HepG2 (cell line): ENCODE measurements around the gene UBE2J1. TPM values are rescaled to one million over a fixed set of nuclear protein-coding genes. Genes with fewer than 3 reads are reported as not detected.

Experiments used
- AHR ChIP-seq: IDR thresholded peaks from 2 replicates; pipeline ENCODE4 v1.6.1; 2018; ENCODE audit warnings: missing genetic modification reagents, missing compliant biosample characterization
- HOXA5 ChIP-seq: sonication (generic); formaldehyde crosslinking; IDR thresholded peaks from 2 replicates; pipeline ENCODE4 v1.4.0; 2020; ENCODE audit warnings: missing genetic modification reagents
- KLF16 ChIP-seq, 2 experiments: sonication (generic) in 1 of 2; formaldehyde crosslinking in 1 of 2; IDR thresholded peaks; 2 replicates each; pipeline versions ENCODE4 v1.6.1 to v1.8.0; 2016 to 2023; ENCODE audit warnings: missing genetic modification reagents in 2 of 2, missing compliant biosample characterization in 1 of 2
- NR2F2 ChIP-seq: IDR thresholded peaks from 2 replicates; pipeline ENCODE4 v1.6.1; 2012; ENCODE audit warnings: low read depth, inconsistent platforms, borderline replicate concordance
- SAFB2 ChIP-seq: sonication (generic); formaldehyde crosslinking; IDR thresholded peaks from 2 replicates; pipeline ENCODE4 v1.5.1; 2020; ENCODE audit warnings: missing genetic modification reagents, low read depth, mild to moderate bottlenecking, borderline replicate concordance
- SRY ChIP-seq: sonication (generic); formaldehyde crosslinking; IDR thresholded peaks from 2 replicates; pipeline ENCODE4 v1.8.0; 2022; ENCODE audit warnings: mild to moderate bottlenecking, missing genetic modification reagents
- YEATS4 ChIP-seq: sonication (generic); formaldehyde crosslinking; IDR thresholded peaks from 2 replicates; pipeline ENCODE4 v1.4.0; 2020; ENCODE audit warnings: missing genetic modification reagents, borderline replicate concordance
- YY1 ChIP-seq: IDR thresholded peaks from 2 replicates; pipeline ENCODE4 v1.6.1; 2011; ENCODE audit warnings: low read length, low read depth, moderate library complexity, mild to moderate bottlenecking; ENCODE audit not compliant: insufficient read depth, insufficient replicate concordance
- ZMYM2 ChIP-seq: sonication (generic); formaldehyde crosslinking; IDR thresholded peaks from 2 replicates; pipeline ENCODE4 v1.8.0; 2022; ENCODE audit warnings: mild to moderate bottlenecking, missing genetic modification reagents
- ZNF138 ChIP-seq: sonication (generic); formaldehyde crosslinking; IDR thresholded peaks from 2 replicates; pipeline ENCODE4 v1.5.0; 2020; ENCODE audit warnings: mild to moderate bottlenecking, low read depth, missing genetic modification reagents
- ZNF230 ChIP-seq: sonication (generic); formaldehyde crosslinking; IDR thresholded peaks from 2 replicates; pipeline ENCODE4 v1.4.0; 2020; ENCODE audit warnings: mild to moderate bottlenecking, missing genetic modification reagents
- ZNF572 ChIP-seq: sonication (generic); formaldehyde crosslinking; IDR thresholded peaks from 2 replicates; pipeline ENCODE4 v1.5.1; 2020; ENCODE audit warnings: mild to moderate bottlenecking, missing genetic modification reagents
- ZNF709 ChIP-seq: sonication (generic); formaldehyde crosslinking; IDR thresholded peaks from 2 replicates; pipeline ENCODE4 v1.5.0; 2020; ENCODE audit warnings: mild to moderate bottlenecking, missing genetic modification reagents
- ZSCAN22 ChIP-seq: sonication (generic); formaldehyde crosslinking; IDR thresholded peaks from 2 replicates; pipeline ENCODE4 v1.4.0; 2020; ENCODE audit warnings: mild to moderate bottlenecking, missing genetic modification reagents
- polyA plus RNA-seq, 8 experiments: library from polyadenylated mRNA; depleted of rRNA in 3 of 8; stranded (reverse) in 7 of 8; unstranded in 1 of 8; fragments of >200 nt; fragmentation: Illumina TruSeq in 4 of 8; extraction: Trizol in 4 of 8; gene quantifications; 2 replicates each; pipeline versions ENCODE4 v1.2.1 to v1.2.3, GENCODE V29; 2011 to 2016; ENCODE audit warnings: low read depth in 4 of 8, missing spikeins in 1 of 8, mixed read lengths in 1 of 8; ENCODE audit not compliant: insufficient read depth in 1 of 8
- total RNA-seq, 5 experiments: library from RNA; depleted of rRNA; stranded (reverse); fragments of >200 nt; fragmentation: Illumina TruSeq; extraction: Trizol; gene quantifications; 2 replicates each; pipeline ENCODE4 v1.2.3, GENCODE V29; 2016; ENCODE audit warnings: low read depth in 1 of 5
- TF ChIP-seq, protein P1 (sequence below): sonication (generic); formaldehyde crosslinking; IDR thresholded peaks from 2 replicates; pipeline ENCODE4 v1.4.0; 2020; ENCODE audit warnings: missing genetic modification reagents
- TF ChIP-seq, protein P2 (sequence below): sonication (generic); formaldehyde crosslinking; IDR thresholded peaks from 2 replicates; pipeline ENCODE4 v1.5.1; 2020; ENCODE audit warnings: missing genetic modification reagents, mild to moderate bottlenecking, borderline replicate concordance
- TF ChIP-seq, protein P3 (sequence below): sonication (generic); formaldehyde crosslinking; IDR thresholded peaks from 2 replicates; pipeline ENCODE4 v1.8.1; 2023; ENCODE audit warnings: mild to moderate bottlenecking, missing genetic modification reagents
- TF ChIP-seq, protein P4 (sequence below): sonication (generic); formaldehyde crosslinking; IDR thresholded peaks from 2 replicates; pipeline ENCODE4 v1.5.1; 2020; ENCODE audit warnings: mild to moderate bottlenecking, missing genetic modification reagents, borderline replicate concordance

UBE2J1 gene
- total and polyA plus RNA-seq, 2 of the 13 experiments (the other 11 are each of a cell fraction or from before 2014, with no cell fraction given): 19.3 to 24.6 TPM

DNA sequence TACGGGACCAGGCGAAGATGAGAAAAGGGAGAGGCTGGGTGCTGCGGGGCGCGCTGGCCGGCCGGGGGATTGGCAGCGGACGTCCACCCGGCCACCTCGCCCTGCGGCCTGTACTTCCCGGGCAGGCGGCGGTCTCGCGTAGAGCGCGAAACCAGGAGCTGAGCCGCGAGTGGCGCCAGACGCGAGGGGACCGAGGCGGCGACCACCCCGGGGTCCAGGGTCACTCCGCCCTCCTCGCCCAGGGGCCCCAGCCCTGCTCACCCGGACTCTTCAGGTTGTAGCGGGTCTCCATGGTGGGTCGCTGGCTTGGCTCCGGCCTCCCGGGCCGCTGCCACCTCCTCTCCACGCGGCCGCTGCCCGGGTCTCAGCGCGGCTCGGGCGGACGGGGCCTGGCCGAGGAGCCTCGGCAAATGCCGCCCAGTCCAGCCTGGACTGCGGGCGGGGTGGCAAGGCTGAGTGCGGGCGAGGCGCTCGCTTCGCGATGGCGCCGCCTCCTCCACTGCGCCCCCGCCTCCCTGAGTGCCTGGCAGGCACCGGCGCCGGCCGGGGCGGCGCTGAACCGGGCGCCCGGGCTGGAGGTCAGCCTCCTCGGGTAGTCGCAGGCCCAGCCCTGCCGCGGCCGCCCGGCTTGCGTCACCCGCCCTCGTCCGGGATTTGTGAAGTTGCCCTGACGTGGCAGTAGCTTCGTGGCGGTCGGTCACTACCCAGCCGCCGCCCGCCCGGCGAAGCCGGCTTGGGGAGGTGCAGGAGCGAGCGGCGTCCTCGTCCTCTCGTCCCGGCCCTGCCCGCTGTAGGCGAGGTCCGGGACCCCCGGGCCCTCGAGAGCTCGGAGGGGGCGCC is at the start of gene UBE2J1 (continued):
- TF ChIP-seq ZNF138 (CRISPR knock-in tag) (peak; percentile 54; the same call in 1 of the 2 replicates), ZNF572 (no peak), ZMYM2 (no peak), AHR (peak; percentile 55; the same call in 1 of the 2 replicates), YY1 (peak; percentile 81), ZNF709 (peak; percentile 86), ZSCAN22 (CRISPR knock-in tag) (peak; percentile 73; the same call in 1 of the 2 replicates), HOXA5 (CRISPR knock-in tag) (peak; percentile 50; the same call in 1 of the 2 replicates), YEATS4 (peak; percentile 84), SAFB2 (CRISPR knock-in tag) (0 out of 2 replicates have a peak, but pooled peaks have one; percentile 42), NR2F2 (no peak), KLF16 (CRISPR knock-in tag; IDR thresholded peaks at IDR 0.05) (peak in 1 of 2 experiments; percentile 50; a peak in 1 of 4 replicates), SRY (CRISPR knock-in tag) (peak; percentile 95), ZNF230 (CRISPR knock-in tag) (peak; percentile 68; the same call in 1 of the 2 replicates)
- TF ChIP-seq, protein P1, sequence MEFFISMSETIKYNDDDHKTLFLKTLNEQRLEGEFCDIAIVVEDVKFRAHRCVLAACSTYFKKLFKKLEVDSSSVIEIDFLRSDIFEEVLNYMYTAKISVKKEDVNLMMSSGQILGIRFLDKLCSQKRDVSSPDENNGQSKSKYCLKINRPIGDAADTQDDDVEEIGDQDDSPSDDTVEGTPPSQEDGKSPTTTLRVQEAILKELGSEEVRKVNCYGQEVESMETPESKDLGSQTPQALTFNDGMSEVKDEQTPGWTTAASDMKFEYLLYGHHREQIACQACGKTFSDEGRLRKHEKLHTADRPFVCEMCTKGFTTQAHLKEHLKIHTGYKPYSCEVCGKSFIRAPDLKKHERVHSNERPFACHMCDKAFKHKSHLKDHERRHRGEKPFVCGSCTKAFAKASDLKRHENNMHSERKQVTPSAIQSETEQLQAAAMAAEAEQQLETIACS (CRISPR knock-in tag): no peak
- TF ChIP-seq, protein P2, sequence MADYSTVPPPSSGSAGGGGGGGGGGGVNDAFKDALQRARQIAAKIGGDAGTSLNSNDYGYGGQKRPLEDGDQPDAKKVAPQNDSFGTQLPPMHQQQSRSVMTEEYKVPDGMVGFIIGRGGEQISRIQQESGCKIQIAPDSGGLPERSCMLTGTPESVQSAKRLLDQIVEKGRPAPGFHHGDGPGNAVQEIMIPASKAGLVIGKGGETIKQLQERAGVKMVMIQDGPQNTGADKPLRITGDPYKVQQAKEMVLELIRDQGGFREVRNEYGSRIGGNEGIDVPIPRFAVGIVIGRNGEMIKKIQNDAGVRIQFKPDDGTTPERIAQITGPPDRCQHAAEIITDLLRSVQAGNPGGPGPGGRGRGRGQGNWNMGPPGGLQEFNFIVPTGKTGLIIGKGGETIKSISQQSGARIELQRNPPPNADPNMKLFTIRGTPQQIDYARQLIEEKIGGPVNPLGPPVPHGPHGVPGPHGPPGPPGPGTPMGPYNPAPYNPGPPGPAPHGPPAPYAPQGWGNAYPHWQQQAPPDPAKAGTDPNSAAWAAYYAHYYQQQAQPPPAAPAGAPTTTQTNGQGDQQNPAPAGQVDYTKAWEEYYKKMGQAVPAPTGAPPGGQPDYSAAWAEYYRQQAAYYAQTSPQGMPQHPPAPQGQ (CRISPR knock-in tag): no peak
- TF ChIP-seq, protein P3, sequence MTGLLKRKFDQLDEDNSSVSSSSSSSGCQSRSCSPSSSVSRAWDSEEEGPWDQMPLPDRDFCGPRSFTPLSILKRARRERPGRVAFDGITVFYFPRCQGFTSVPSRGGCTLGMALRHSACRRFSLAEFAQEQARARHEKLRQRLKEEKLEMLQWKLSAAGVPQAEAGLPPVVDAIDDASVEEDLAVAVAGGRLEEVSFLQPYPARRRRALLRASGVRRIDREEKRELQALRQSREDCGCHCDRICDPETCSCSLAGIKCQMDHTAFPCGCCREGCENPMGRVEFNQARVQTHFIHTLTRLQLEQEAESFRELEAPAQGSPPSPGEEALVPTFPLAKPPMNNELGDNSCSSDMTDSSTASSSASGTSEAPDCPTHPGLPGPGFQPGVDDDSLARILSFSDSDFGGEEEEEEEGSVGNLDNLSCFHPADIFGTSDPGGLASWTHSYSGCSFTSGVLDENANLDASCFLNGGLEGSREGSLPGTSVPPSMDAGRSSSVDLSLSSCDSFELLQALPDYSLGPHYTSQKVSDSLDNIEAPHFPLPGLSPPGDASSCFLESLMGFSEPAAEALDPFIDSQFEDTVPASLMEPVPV (CRISPR knock-in tag): peak; percentile 38; the same call in 1 of the 2 replicates
- TF ChIP-seq, protein P4, sequence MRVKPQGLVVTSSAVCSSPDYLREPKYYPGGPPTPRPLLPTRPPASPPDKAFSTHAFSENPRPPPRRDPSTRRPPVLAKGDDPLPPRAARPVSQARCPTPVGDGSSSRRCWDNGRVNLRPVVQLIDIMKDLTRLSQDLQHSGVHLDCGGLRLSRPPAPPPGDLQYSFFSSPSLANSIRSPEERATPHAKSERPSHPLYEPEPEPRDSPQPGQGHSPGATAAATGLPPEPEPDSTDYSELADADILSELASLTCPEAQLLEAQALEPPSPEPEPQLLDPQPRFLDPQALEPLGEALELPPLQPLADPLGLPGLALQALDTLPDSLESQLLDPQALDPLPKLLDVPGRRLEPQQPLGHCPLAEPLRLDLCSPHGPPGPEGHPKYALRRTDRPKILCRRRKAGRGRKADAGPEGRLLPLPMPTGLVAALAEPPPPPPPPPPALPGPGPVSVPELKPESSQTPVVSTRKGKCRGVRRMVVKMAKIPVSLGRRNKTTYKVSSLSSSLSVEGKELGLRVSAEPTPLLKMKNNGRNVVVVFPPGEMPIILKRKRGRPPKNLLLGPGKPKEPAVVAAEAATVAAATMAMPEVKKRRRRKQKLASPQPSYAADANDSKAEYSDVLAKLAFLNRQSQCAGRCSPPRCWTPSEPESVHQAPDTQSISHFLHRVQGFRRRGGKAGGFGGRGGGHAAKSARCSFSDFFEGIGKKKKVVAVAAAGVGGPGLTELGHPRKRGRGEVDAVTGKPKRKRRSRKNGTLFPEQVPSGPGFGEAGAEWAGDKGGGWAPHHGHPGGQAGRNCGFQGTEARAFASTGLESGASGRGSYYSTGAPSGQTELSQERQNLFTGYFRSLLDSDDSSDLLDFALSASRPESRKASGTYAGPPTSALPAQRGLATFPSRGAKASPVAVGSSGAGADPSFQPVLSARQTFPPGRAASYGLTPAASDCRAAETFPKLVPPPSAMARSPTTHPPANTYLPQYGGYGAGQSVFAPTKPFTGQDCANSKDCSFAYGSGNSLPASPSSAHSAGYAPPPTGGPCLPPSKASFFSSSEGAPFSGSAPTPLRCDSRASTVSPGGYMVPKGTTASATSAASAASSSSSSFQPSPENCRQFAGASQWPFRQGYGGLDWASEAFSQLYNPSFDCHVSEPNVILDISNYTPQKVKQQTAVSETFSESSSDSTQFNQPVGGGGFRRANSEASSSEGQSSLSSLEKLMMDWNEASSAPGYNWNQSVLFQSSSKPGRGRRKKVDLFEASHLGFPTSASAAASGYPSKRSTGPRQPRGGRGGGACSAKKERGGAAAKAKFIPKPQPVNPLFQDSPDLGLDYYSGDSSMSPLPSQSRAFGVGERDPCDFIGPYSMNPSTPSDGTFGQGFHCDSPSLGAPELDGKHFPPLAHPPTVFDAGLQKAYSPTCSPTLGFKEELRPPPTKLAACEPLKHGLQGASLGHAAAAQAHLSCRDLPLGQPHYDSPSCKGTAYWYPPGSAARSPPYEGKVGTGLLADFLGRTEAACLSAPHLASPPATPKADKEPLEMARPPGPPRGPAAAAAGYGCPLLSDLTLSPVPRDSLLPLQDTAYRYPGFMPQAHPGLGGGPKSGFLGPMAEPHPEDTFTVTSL (CRISPR knock-in tag): peak; percentile 37; the same call in 1 of the 2 replicates
